NT2/D1 (cell line): ENCODE data around the gene RNF111.

Experiments used
- DNase-seq: peaks from one replicate; pipeline ENCODE4 v3.0.0-alpha.2; 2011; ENCODE audit warnings: low read depth, low spot score
- H3K27me3 ChIP-seq: 2 replicates; pipeline ENCODE4 v1.6.0; 2011; ENCODE audit warnings: mild to moderate bottlenecking; ENCODE audit not compliant: insufficient read length, insufficient read depth
- H3K36me3 ChIP-seq: 2 replicates; pipeline ENCODE4 v1.6.1; 2011; ENCODE audit warnings: mild to moderate bottlenecking, low read length, mixed read lengths; ENCODE audit not compliant: insufficient read depth, insufficient read length
- H3K4me1 ChIP-seq: 2 replicates; pipeline ENCODE4 v1.5.1; 2011; ENCODE audit not compliant: insufficient read depth, insufficient read length
- H3K4me3 ChIP-seq: 2 replicates; pipeline ENCODE4 v1.5.1; 2011; ENCODE audit warnings: low read depth; ENCODE audit not compliant: insufficient read length
- H3K9ac ChIP-seq: 2 replicates; pipeline ENCODE4 v1.6.0; 2011; ENCODE audit warnings: low read depth; ENCODE audit not compliant: insufficient read length
- H3K9me3 ChIP-seq: 2 replicates; pipeline ENCODE4 v1.5.1; 2011; ENCODE audit warnings: mild to moderate bottlenecking, low read length; ENCODE audit not compliant: insufficient read depth
- SUZ12 ChIP-seq: IDR thresholded peaks from 2 replicates; pipeline ENCODE4 v1.6.1; 2011; ENCODE audit not compliant: insufficient read length, insufficient read depth; ENCODE audit errors: extremely low read depth
- YY1 ChIP-seq: IDR thresholded peaks from 2 replicates; pipeline ENCODE4 v1.6.1; 2011; ENCODE audit not compliant: insufficient read length, insufficient read depth
- ZNF274 ChIP-seq: IDR thresholded peaks from 2 replicates; pipeline ENCODE4 v1.6.1; 2011; ENCODE audit warnings: mild to moderate bottlenecking, low read depth, low read length

The RNF111 gene

DNA sequence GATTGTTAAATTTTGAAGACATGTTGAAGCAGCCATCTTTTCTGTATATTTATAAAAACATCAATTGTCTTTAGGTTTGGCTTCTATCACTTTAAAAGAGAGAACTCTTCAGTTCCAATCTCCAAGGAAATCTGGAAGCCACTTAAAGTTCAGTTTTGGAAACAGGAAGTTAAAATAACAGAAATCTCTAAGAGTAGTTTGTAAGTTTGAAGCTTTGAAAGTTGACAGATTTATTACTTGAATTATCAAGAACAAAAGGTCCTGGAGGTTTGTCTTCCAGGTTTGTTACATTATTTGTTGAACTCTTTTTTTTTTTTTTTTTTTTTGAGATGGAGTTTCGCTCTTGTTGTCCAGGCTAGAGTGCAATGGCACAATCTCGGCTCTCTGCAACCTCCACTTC is 30.0 kb downstream of the RNF111 start:
- H3K27me3 ChIP-seq = no peaks in the 10 kb centered on the region
- no peaks in the 10 kb centered on the region for H3K9me3 ChIP-seq
- TF ChIP-seq ZNF274 (no peak), SUZ12 (no peak), YY1 (no peak)
- H3K4me3 ChIP-seq = no peak overlapping the region
- H3K36me3 ChIP-seq = peaks cover 21% of the 10 kb centered on the region
- H3K4me1 ChIP-seq = no peaks in the 10 kb centered on the region
- DNase-seq = no peak
- H3K9ac ChIP-seq = no peak overlapping the region

DNA sequence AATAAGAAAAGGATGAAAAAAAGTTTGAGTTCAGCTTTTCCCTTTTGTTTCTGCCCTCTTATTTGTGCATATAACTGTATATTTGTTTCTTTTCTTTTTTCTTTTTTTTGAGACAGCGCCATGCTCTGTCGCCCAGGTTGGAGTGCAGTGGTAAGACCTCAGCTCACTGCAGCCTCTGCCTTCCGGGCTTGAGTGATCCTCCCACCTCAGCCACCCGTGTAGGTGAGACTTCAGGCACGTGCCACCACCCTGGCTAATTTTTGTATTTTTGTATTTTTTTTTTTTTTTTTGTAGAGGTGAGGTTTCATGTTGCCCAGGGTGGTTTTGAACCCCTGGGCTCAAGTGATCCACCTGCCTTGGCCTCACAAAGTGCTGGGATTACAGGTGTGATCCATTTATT is 31.4 kb downstream of the RNF111 start:
- H3K9me3 ChIP-seq = no peaks in the 10 kb centered on the region
- TF ChIP-seq SUZ12 = no peak
- TF ChIP-seq YY1 = no peak
- no peak for TF ChIP-seq ZNF274
- H3K27me3 ChIP-seq = no peaks in the 10 kb centered on the region
- no peak overlapping the region for H3K4me3 ChIP-seq
- no peak overlapping the region for H3K9ac ChIP-seq
- no peaks in the 10 kb centered on the region for H3K4me1 ChIP-seq
- H3K36me3 ChIP-seq = peaks cover 26% of the 10 kb centered on the region
- DNase-seq = no peak

GRCh38 chr15:59020322-59020721 is 32.9 kb downstream of the RNF111 start:
- H3K4me1 ChIP-seq = no peaks in the 10 kb centered on the region
- DNase-seq = no peak
- H3K36me3 ChIP-seq = peaks cover 20% of the 10 kb centered on the region

GRCh38 chr15:59022188-59022587 is 34.7 kb downstream of the RNF111 start:
- TF ChIP-seq YY1 (no peak), SUZ12 (no peak), ZNF274 (no peak)

More at GRCh38 chr15:59020322-59020721, 32.9 kb downstream of the RNF111 start:
- no peak overlapping the region for H3K9ac ChIP-seq
- H3K4me3 ChIP-seq = no peak overlapping the region
- H3K27me3 ChIP-seq = no peaks in the 10 kb centered on the region
- TF ChIP-seq SUZ12 = no peak
- TF ChIP-seq ZNF274 = no peak
- no peak for TF ChIP-seq YY1
- H3K9me3 ChIP-seq = no peaks in the 10 kb centered on the region

DNA sequence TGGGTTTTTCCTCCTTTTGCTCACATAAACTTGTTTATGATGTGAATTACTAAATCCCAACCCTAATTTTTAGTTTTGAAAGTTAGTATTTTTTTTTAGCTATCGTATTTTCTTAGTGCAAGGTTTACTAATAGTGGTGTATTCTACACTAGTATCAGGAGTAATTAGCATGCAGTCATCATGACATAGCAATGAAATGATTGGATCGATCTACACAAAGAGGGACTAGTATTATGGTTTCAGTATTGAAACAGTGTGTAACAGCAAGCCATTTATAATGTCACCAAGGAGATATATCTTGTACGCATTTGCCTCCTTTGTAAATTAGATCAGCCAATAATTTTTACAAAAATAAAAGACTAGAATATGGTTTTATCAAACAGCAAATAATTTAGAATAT is 38.7 kb downstream of the RNF111 start:
- no peak for DNase-seq
- no peaks in the 10 kb centered on the region for H3K4me1 ChIP-seq
- H3K4me3 ChIP-seq = no peak overlapping the region
- TF ChIP-seq YY1 (no peak), ZNF274 (no peak), SUZ12 (no peak)
- H3K9me3 ChIP-seq = no peaks in the 10 kb centered on the region
- no peaks in the 10 kb centered on the region for H3K27me3 ChIP-seq
- peaks cover 23% of the 10 kb centered on the region for H3K36me3 ChIP-seq
- no peak overlapping the region for H3K9ac ChIP-seq

More at GRCh38 chr15:59022188-59022587, 34.7 kb downstream of the RNF111 start:
- Histone ChIP-seq H3K9me3 (no peaks in the 10 kb centered on the region), H3K36me3 (peaks cover 20% of the 10 kb centered on the region), H3K4me3 (no peak overlapping the region), H3K9ac (no peak overlapping the region), H3K27me3 (no peaks in the 10 kb centered on the region), H3K4me1 (no peaks in the 10 kb centered on the region)
- no peak for DNase-seq

DNA sequence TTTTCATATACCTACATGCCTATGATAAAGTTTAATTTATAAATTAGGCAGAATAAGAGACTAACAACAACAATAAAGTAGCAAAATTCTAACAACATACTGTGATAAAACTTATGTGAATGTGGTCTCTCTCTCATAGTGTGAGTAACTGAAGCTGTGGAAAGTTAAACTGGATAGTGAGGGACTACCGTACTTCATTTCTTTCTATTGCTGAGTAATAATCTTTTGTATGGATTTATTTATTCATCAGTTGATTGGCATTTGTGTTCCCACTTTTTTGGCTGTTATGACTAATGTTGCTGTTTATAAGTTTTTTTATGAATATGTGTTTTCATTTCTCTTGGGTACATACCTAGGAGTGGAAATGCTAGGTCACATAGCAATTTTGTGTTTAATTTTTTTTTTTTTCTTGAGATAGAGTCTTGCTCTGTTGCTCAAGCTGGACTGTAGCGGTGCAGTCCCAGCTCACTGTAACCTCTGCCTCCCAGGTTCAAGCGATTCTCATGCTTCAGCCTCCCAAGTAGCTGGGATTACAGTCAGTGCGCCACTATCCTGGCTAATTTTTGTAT is 41.0 kb downstream of the RNF111 start:
- Histone ChIP-seq H3K27me3 (no peaks in the 10 kb centered on the region), H3K9me3 (no peaks in the 10 kb centered on the region), H3K9ac (no peak overlapping the region), H3K4me1 (no peaks in the 10 kb centered on the region), H3K4me3 (no peak overlapping the region), H3K36me3 (peaks cover 27% of the 10 kb centered on the region)
- DNase-seq = no peak
- TF ChIP-seq YY1 = no peak
- TF ChIP-seq SUZ12 = no peak
- TF ChIP-seq ZNF274 = no peak

DNA sequence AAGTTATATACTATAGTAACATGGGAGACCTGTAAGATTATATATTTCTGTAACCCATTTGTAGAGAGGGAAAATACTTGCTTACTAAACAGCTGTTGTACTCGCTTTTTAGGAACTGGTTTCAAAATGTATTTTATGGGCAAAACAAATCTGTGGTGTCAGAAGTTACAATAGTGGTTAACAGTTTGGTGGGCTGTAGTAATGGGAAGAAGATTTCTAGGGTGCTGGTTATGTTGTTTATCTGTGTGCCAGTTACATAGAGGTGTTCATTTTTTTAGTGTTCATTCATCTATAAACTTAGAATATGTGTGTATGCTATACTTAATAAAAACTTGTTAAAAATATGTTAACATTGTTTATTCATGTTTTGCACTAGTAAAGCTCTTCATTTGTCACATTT is 42.1 kb downstream of the RNF111 start:
- DNase-seq = no peak
- no peak overlapping the region for H3K4me3 ChIP-seq
- no peaks in the 10 kb centered on the region for H3K27me3 ChIP-seq
- peaks cover 36% of the 10 kb centered on the region for H3K36me3 ChIP-seq
- no peaks in the 10 kb centered on the region for H3K4me1 ChIP-seq
- TF ChIP-seq SUZ12 = no peak
- TF ChIP-seq ZNF274 = no peak
- no peak for TF ChIP-seq YY1
- H3K9ac ChIP-seq = no peak overlapping the region
- H3K9me3 ChIP-seq = no peaks in the 10 kb centered on the region

- H3K4me3 ChIP-seq = no peak overlapping the region
- no peak for TF ChIP-seq ZNF274
- no peak for TF ChIP-seq YY1
- H3K9me3 ChIP-seq = no peaks in the 10 kb centered on the region
- no peaks in the 10 kb centered on the region for H3K27me3 ChIP-seq
- peaks cover 58% of the 10 kb centered on the region for H3K36me3 ChIP-seq
- H3K9ac ChIP-seq = no peak overlapping the region
- DNase-seq = no peak
- H3K4me1 ChIP-seq = no peaks in the 10 kb centered on the region
Observed at GRCh38 chr15:59035201-59035600, 47.7 kb downstream of the RNF111 start.
